Tibial nerve (tissue), 4 donors: ENCODE measurements around the gene PIM1. TPM values are rescaled to one million over a fixed set of nuclear protein-coding genes. Genes with fewer than 3 reads are reported as not detected.

ENCODE experiments used
- DNase-seq, 2 donors: peaks; one replicate each; pipeline ENCODE4 v3.0.0-alpha.2; 2019; ENCODE audit warnings: low spot score in 2 of 2
- H3K27ac ChIP-seq, 4 donors: fragments of 200-600 bp; sonication (generic) in 3 of 4; one replicate each; pipeline ENCODE4 v1.5.1; 2017 to 2019; ENCODE audit warnings: mild to moderate bottlenecking in 1 of 4
- H3K27me3 ChIP-seq, 2 donors: fragments of 200-600 bp; sonication (generic) in 1 of 2; one replicate each; pipeline versions ENCODE4 v1.5.1 to v1.6.0; 2017 to 2019
- H3K36me3 ChIP-seq, 3 donors: fragments of 200-600 bp; sonication (generic); one replicate each; pipeline ENCODE4 v1.5.1; 2018 to 2019
- H3K4me1 ChIP-seq, 4 donors: fragments of 200-600 bp; sonication (generic) in 3 of 4; one replicate each; pipeline ENCODE4 v1.5.1; 2017 to 2019
- H3K4me3 ChIP-seq, 4 donors: fragments of 200-600 bp; sonication (generic) in 3 of 4; one replicate each; pipeline ENCODE4 v1.5.1; 2017 to 2019; ENCODE audit warnings: mild to moderate bottlenecking in 1 of 4, moderate library complexity in 1 of 4
- H3K9me3 ChIP-seq, 4 donors: fragments of 200-600 bp; sonication (generic) in 3 of 4; one replicate each; pipeline ENCODE4 v1.5.1; 2017 to 2019
- EP300 ChIP-seq, 2 donors: sonication (generic); formaldehyde crosslinking; IDR thresholded peaks; one replicate each; pipeline ENCODE4 v1.6.1; 2017; ENCODE audit warnings: antibody characterized with exemption in 2 of 2, mild to moderate bottlenecking in 1 of 2
- POLR2A ChIP-seq, 2 donors: fragments of 450-650 bp; IDR thresholded peaks; one replicate each; pipeline ENCODE4 v1.6.1; 2017; ENCODE audit warnings: antibody characterized with exemption in 2 of 2, mild to moderate bottlenecking in 2 of 2, moderate library complexity in 2 of 2
- WGBS, 2 donors: methylation state at CpG; one replicate each; pipeline ENCODE4 v1.1.5; 2018; 5-methylcytosine and 5-hydroxymethylcytosine counted together
- total RNA-seq, 4 donors: library from RNA; depleted of rRNA; stranded (reverse); fragments of >200 nt; gene quantifications; one replicate each; pipeline ENCODE4 v1.1.0, GENCODE V29; 2016
- TF ChIP-seq, protein P1 (sequence below), 5 experiments: fragments of 200-600 bp in 3 of 5; fragments of 450-650 bp in 2 of 5; sonication (generic) in 3 of 5; IDR thresholded peaks; one replicate each; pipeline ENCODE4 v1.5.1; 2016 to 2019; ENCODE audit warnings: antibody characterized with exemption in 5 of 5, mild to moderate bottlenecking in 3 of 5, moderate library complexity in 2 of 5

Gene PIM1
- total RNA-seq, 4 donors from 2014 or later, result 2.8 to 22.8 (median 6.6) TPM

- peak; percentile 87 to 98 for DNase-seq
- no peaks in the 10 kb centered on the region for H3K27me3 ChIP-seq
- WGBS, 2 donors, result 9 to 13% methylated on average over 17 of the region's 17 CpGs
- H3K4me1 ChIP-seq, result peaks cover 0 to 46% (median 8%) of the 10 kb centered on the region in 4 donors
- no peak for TF ChIP-seq POLR2A (IDR thresholded peaks at IDR 0.05)
- TF ChIP-seq, protein P1, sequence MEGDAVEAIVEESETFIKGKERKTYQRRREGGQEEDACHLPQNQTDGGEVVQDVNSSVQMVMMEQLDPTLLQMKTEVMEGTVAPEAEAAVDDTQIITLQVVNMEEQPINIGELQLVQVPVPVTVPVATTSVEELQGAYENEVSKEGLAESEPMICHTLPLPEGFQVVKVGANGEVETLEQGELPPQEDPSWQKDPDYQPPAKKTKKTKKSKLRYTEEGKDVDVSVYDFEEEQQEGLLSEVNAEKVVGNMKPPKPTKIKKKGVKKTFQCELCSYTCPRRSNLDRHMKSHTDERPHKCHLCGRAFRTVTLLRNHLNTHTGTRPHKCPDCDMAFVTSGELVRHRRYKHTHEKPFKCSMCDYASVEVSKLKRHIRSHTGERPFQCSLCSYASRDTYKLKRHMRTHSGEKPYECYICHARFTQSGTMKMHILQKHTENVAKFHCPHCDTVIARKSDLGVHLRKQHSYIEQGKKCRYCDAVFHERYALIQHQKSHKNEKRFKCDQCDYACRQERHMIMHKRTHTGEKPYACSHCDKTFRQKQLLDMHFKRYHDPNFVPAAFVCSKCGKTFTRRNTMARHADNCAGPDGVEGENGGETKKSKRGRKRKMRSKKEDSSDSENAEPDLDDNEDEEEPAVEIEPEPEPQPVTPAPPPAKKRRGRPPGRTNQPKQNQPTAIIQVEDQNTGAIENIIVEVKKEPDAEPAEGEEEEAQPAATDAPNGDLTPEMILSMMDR (IDR thresholded peaks at IDR 0.05), result peak; percentile 82 to 97 (median 94)
- TF ChIP-seq EP300 (IDR thresholded peaks at IDR 0.05), result peak; percentile 57 to 73
- H3K9me3 ChIP-seq, result no peaks in the 10 kb centered on the region
- H3K4me3 ChIP-seq, result peak overlapping the region; percentile 65 to 97 (median 80)
- H3K36me3 ChIP-seq, result peaks cover 0 to 31% (median 18%) of the 10 kb centered on the region in 3 donors
- peak overlapping the region; percentile 72 to 97 (median 82) for H3K27ac ChIP-seq
These were observed 2.2 kb downstream of the PIM1 start for GRCh38 chr6:37171970-37172812.

GRCh38 chr6:37172912-37173492 lies 3.0 kb downstream of the PIM1 start:
- H3K27ac ChIP-seq, result peak overlapping the region in 2 of 4 donors; percentile 13 to 97
- no peak for TF ChIP-seq POLR2A (IDR thresholded peaks at IDR 0.05)
- no peak for TF ChIP-seq EP300 (IDR thresholded peaks at IDR 0.05)
- TF ChIP-seq, protein P1 (IDR thresholded peaks at IDR 0.05), result no peak
- no peaks in the 10 kb centered on the region for H3K9me3 ChIP-seq
- no peak for DNase-seq
- H3K36me3 ChIP-seq, result peaks cover 0 to 31% (median 18%) of the 10 kb centered on the region in 3 donors
- 81 to 82% methylated on average over 7 of the region's 7 CpGs for WGBS, 2 donors
- peaks cover 0 to 46% (median 8%) of the 10 kb centered on the region in 4 donors for H3K4me1 ChIP-seq
- H3K4me3 ChIP-seq, result peak overlapping the region in 1 of 4 donors; percentile 78
- no peaks in the 10 kb centered on the region for H3K27me3 ChIP-seq

- Histone ChIP-seq H3K4me1 (peaks cover 0 to 40% (median 8%) of the 10 kb centered on the region in 4 donors), H3K27me3 (no peaks in the 10 kb centered on the region), H3K4me3 (no peak overlapping the region), H3K27ac (peak overlapping the region in 1 of 4 donors; percentile 33), H3K9me3 (no peaks in the 10 kb centered on the region), H3K36me3 (peaks cover 0 to 31% (median 18%) of the 10 kb centered on the region in 3 donors)
- TF ChIP-seq POLR2A (IDR thresholded peaks at IDR 0.05) (no peak), EP300 (IDR thresholded peaks at IDR 0.05) (no peak)
- TF ChIP-seq, protein P1 (IDR thresholded peaks at IDR 0.05), result no peak
- 66 to 70% methylated on average over 9 of the region's 9 CpGs for WGBS, 2 donors
- DNase-seq, result no peak
These were observed 3.7 kb downstream of the PIM1 start for GRCh38 chr6:37173493-37174195.

DNA sequence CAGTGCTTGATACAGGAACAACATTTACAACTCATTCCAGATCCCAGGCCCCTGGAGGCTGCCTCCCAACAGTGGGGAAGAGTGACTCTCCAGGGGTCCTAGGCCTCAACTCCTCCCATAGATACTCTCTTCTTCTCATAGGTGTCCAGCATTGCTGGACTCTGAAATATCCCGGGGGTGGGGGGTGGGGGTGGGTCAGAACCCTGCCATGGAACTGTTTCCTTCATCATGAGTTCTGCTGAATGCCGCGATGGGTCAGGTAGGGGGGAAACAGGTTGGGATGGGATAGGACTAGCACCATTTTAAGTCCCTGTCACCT lies 4.2 kb downstream of the PIM1 start:
- no peak for DNase-seq
- Histone ChIP-seq H3K27me3 (no peaks in the 10 kb centered on the region), H3K9me3 (no peaks in the 10 kb centered on the region), H3K36me3 (peaks cover 0 to 31% (median 18%) of the 10 kb centered on the region in 3 donors), H3K27ac (peak overlapping the region in 1 of 4 donors; percentile 33), H3K4me3 (no peak overlapping the region), H3K4me1 (peaks cover 0 to 35% (median 8%) of the 10 kb centered on the region in 4 donors)
- WGBS, 2 donors, result 70 to 80% methylated on average over 3 of the region's 3 CpGs
- no peak for TF ChIP-seq EP300 (IDR thresholded peaks at IDR 0.05)
- TF ChIP-seq POLR2A (IDR thresholded peaks at IDR 0.05), result no peak
- TF ChIP-seq, protein P1 (IDR thresholded peaks at IDR 0.05), result no peak
